HG02571 (cell line): ENCODE results near the gene RPS16.

ENCODE experiments used
- ATAC-seq: cut with Tn5 transposase; IDR thresholded peaks from one replicate; pipeline ENCODE4 v1.9.1; 2021; ENCODE audit warnings: mild to moderate bottlenecking, moderate library complexity; ENCODE audit not compliant: unreplicated experiment

RPS16 gene

GRCh38 chr19:39408392-39409207 is 27.1 kb downstream of the RPS16 start:
- ATAC-seq, result no peak

- ATAC-seq, result no peak
Measured at GRCh38 chr19:39407660-39408391, 27.9 kb downstream of the RPS16 start.

- ATAC-seq, result no peak
Measured at GRCh38 chr19:39407410-39407659, 28.4 kb downstream of the RPS16 start.

- no peak for ATAC-seq
Measured at GRCh38 chr19:39406656-39407409, 28.9 kb downstream of the RPS16 start, which contains the start of gene ZFP36. Gene ZFP36, plus strand, starts transcription at chr19:39406847. Its CDS starts 58 bp downstream, at chr19:39406905.

DNA sequence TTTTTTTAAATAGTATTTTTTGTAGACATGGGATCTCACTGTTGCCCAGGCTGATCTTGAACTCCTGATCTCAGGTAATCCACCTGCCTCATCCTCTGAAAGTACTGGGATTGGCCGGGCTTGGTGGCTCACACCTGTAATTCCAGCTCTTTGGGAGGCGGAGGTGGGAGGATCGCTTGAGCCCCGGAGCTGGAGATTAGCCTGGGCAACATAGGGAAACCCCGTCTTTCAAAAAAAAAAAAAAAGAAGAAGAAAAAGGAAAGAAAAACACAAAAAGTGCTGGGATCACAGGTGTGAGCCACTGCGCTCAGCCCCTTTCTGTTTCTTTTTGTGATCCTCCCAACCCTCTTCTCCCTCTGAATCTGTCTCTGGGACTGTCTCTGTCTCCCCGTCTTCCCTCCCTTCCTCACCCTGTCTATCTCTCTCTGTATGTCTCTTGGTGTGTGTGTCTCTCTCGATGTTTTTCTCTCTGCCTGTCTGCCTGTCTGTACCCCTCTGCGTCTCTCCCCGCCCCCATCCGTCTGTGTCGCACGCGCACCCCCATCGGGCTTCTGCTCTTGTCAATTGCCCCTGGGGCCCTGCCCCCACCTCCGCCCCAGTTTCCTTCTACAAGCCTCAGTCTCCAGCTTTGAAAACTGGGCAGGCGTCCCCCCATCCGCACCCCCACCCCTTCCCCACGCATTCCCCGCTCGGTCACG is 29.6 kb downstream of the RPS16 start:
- ATAC-seq, result no peak

- no peak for ATAC-seq
Measured at GRCh38 chr19:39405261-39405957, 30.3 kb downstream of the RPS16 start.

GRCh38 chr19:39403331-39404312 is 32.1 kb downstream of the RPS16 start:
- no peak for ATAC-seq

DNA sequence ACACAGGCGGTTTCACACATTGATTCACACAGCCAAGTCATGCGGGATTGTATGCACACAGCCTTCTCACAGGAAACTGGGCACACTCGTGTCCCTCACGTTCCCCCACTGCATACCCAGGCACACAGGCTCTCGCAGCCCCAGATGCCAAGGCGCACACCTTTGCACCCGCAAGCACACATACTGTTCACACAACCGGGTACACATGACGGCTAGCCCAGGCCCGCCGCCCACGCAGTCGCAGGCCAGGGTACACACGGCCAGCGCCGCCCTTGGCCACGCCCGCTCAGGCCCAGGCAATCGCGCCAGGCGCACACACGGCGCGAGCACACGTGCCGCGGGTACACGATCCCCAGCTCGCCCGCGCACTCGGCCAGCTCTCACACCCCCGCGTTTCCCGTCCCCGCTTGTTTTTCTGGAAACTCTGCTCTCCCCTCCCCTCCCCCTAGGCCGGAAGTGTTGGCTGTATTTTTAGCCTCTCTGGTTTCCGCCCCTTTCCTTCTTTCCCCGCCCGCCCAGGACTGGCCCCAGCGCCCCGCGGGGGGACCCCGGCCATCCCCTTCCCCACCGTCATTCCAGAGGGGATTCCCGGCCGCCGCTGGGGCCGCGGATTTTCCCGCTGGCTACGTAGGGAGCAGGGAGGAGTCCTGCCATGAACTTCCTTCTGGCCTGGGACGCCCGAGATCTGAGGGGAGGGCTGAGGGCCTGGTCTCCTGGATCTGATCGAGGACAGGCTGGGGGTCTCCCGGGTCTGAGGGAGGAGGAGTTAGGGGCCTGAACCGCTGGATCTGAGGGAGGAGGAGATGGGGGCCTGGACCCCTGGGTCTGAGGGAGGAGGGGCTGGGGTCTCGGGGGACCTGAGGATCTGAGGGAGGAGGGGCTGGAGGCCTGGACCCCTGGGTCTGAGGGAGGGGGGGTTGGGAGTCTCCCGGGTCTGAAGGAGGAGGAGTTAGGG is 33.1 kb downstream of the RPS16 start:
- peak; percentile 25 for ATAC-seq

DNA sequence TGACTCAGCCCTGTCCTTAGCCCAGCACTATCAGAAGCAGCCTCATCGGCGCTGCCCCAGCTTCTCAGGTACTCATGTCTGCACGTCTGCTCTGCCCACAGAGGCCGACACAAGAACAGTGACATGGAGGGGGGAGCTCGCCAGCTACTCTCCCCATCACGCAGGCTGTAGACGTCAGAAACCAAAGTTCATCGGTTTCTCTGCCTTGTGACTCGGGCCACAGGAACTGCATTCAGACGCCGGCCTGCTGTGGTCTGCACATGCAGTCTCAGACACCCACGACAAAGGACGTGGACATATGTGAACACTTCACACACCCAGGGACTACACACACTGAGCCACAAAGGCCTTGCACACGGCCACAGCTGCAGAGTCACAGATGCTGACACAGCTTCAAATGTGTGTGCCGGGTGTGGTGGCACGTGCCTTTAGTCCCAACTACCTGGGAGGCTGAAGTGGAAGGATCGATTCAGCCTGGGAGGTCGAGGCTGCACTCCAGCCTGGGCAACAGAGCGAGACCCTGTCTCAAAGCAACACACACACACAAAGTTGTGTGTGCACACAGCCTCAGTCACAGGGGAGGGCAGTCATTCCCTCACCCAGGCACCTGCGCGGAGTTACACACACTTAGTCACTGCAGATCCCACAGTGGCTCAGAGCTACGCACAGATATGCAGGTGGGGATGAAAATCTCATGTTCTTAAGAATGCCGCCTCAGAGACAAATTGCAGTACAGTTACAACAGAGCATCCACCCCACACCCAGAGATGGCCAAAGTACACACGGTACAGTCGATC is 34.0 kb downstream of the RPS16 start:
- no peak for ATAC-seq

DNA sequence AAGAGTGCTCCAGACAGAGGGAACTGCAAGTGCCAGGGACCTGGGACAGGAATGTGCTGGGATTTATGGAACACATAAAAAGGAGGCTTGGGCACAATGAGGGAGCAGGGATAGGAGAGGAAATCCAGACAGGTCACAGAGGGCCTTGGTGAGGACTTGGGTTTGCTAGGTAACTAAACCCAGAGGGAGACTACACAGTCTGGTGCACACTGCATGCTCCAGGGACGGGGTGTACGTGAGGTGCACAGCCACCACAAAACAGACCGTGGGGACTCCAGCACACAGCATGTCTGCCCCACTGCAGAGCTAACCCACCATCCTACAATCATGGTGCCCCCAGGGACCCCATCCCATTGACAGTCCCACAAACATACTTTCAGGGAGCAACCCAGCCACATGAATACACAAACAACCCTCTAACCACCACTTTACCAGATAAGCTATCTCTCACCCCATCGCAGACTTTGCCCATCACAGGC is 34.6 kb downstream of the RPS16 start:
- no peak for ATAC-seq

DNA sequence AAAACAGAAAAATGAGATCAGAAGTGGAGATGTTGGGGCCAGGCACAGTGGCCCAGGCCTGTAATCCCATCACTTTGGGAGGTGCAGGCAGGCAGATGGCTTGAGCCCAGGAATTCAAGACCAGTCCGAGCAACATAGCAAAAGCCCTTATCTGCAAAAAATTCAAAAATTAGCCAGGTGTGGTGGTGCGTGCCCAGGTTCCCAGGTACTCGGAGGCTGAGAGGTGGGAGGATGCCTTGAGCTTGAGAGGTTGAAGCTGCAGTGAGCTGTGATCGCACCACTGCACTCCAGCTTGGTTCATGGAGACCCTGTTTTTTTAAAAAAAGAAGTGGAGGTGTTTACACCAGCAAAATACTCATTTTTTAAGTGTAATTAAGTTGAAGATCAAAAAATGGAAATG is 35.7 kb downstream of the RPS16 start:
- ATAC-seq, result no peak

- no peak for ATAC-seq
Measured at GRCh38 chr19:39399668-39400050, 36.1 kb downstream of the RPS16 start.

DNA sequence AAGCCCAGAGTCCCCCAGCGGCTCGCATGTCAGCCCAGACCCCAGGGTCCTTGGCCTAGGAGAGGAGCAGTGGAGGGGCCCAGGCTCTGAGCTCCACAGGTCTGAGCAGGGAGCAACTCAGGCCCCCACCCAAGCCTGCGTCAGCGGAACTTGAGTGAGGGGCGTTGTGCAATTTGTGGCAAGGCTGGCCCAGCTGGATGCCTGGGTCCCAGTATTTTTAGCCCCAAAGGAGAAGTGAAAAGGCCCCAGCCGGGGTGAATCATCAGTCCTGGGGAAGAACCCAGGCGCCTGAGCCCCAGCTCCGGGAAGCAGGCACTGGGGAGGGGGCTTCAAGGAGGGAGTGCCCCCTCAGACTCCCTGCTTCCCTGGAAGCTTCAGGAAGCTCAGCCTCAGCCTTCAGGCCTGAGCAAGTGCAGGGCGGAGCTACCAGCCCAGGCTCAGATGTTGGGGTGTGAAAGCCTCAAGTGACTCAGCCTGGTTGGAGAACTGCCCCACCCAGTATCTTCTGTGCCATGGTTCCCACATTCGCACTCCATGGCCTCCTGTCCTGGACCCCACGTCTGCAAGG is 37.4 kb downstream of the RPS16 start:
- no peak for ATAC-seq

DNA sequence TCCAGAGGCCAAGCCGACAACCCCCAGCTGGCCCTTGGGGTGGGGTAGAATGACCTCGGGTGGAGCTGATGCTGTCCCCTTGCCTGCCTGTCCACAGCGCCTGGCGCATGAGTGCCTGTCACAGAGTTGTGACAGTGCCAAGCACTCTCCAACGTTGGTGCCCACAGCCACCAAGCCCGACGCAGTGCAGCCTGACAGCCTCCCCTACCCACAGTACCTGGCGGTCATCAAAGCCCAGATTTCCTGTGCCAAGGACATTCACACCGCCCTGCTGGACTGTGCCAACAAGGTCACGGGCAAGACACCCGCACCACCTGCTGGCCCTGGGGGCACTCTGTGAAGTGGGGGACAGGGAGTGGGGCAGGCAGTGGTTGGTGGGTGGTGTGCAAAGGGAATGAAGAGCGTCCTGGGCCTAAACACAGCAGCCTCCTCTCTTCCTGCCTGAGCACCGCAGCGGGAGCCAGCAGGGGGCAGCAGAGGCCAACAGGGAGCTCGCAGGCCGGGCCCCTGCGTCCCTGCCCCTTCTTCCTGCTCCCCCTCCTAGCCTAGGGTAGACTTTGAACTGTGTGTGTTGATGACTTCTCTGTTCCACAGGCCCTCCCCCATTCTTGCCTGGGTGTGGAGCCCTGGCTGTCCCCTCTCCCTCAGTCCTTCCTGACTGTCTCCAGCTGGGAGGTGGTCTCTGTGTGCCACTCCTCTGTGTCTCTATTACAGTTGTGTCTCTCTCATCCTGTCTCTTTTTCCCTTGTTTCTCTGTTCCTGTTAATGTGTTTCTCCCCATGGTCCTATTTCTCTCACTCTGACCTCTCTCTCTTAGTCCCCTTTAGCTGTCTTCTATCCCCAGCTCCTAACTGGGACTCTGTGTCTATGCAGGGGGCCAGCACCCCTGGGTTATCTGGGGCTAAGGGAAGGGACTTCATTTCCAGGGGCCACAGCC is 38.1 kb downstream of the RPS16 start:
- ATAC-seq, result peak; percentile 41

- peak; percentile 89 for ATAC-seq
Measured at GRCh38 chr19:39390751-39391437, 44.9 kb downstream of the RPS16 start, which contains the start of the genes MED29 and PAF1. Gene MED29, plus strand, starts transcription at chr19:39391378. Its CDS starts 45 bp downstream, at chr19:39391423. Gene PAF1, minus strand, starts transcription at chr19:39391106. Its CDS starts 242 bp downstream, at chr19:39390864.
